Astrocyte (in vitro differentiated cells and primary cell): Measurements from ENCODE around the gene ENOX1.

ENCODE experiments used
- CTCF ChIP-seq: IDR thresholded peaks from 2 replicates; pipeline ENCODE4 v1.5.1; 2011; ENCODE audit warnings: low read depth, mild to moderate bottlenecking, inconsistent platforms, low read length, moderate library complexity; ENCODE audit not compliant: insufficient read depth
- EZH2 ChIP-seq: IDR thresholded peaks from 2 replicates; pipeline ENCODE4 v1.6.1; 2012; ENCODE audit warnings: mild to moderate bottlenecking, low read length, inconsistent platforms; ENCODE audit not compliant: insufficient read depth

- TF ChIP-seq CTCF (no peak), EZH2 (no peak)
Observed at GRCh38 chr13:43193789-43194420, 592.9 kb downstream of the ENOX1 start.
